ENCODE measurements around the gene RBM38.

The RBM38 gene

DNA sequence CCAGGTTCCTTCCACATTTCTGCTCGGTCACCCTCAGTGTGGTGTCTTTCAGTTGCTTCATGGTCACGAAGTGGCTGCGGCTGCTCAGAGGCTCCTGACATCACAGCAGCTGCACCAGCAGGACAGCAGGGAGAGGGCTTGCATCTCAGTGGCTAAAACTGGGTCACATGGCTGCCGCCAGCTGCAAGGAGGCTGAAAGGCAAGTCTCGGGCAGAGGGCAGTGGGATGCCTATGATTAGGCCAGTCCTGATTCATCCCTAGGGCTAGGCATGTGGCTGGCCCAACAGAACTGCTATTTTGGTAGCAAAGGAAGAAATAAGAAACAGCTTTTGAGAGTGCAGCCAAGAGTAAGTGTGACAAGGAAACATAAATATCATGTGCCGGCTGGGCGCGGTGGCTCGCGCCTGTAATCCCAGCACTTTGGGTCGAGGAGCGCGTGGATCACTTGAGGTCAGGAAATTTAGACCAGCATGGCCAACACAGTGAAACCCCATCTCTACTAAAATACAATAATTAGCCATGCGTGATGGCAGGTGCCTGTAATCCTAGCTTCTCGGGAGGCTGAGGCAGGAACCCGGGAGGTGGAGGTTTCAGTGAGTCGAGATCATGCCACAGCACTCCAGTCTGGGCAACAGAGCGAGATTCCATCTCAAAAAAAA is 46.6 kb downstream of the RBM38 start:
- TF ChIP-seq, protein P1, sequence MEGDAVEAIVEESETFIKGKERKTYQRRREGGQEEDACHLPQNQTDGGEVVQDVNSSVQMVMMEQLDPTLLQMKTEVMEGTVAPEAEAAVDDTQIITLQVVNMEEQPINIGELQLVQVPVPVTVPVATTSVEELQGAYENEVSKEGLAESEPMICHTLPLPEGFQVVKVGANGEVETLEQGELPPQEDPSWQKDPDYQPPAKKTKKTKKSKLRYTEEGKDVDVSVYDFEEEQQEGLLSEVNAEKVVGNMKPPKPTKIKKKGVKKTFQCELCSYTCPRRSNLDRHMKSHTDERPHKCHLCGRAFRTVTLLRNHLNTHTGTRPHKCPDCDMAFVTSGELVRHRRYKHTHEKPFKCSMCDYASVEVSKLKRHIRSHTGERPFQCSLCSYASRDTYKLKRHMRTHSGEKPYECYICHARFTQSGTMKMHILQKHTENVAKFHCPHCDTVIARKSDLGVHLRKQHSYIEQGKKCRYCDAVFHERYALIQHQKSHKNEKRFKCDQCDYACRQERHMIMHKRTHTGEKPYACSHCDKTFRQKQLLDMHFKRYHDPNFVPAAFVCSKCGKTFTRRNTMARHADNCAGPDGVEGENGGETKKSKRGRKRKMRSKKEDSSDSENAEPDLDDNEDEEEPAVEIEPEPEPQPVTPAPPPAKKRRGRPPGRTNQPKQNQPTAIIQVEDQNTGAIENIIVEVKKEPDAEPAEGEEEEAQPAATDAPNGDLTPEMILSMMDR (IDR thresholded peaks at IDR 0.05; ENCODE audit: low read depth, low read length), result no peak
- no peak for DNase-seq (ENCODE audit: low read depth in 2 of 2)
- no peak overlapping the region for H3K4me3 ChIP-seq (replicated peaks in 1 of 2; ENCODE audit: low read depth in 2 of 2, low read length in 2 of 2)

DNA sequence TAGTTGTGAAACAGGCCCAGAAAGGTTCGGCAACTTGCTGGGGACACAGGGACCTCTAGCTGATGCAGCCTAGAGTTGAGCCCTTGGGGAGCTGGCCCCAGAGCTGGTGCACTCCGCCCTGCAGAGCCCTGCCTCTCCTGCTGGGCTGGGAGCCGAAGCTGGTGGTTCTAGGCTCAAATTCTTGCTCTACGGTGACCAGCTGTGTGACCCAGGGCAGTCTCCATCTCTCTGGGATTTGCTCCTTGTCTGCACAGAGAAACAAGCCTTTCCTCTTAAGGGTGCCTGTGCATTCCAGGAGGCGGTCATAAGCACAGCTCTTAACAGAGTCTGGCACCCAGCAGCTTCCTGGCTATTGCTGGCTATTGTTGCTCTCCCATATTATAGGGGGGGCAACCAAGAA is 47.4 kb downstream of the RBM38 start:
- TF ChIP-seq, protein P1 (IDR thresholded peaks at IDR 0.05; ENCODE audit: low read depth, low read length), result no peak
- H3K4me3 ChIP-seq (replicated peaks in 1 of 2; ENCODE audit: low read depth in 2 of 2, low read length in 2 of 2), result no peak overlapping the region
- no peak for DNase-seq (ENCODE audit: low read depth in 2 of 2)

DNA sequence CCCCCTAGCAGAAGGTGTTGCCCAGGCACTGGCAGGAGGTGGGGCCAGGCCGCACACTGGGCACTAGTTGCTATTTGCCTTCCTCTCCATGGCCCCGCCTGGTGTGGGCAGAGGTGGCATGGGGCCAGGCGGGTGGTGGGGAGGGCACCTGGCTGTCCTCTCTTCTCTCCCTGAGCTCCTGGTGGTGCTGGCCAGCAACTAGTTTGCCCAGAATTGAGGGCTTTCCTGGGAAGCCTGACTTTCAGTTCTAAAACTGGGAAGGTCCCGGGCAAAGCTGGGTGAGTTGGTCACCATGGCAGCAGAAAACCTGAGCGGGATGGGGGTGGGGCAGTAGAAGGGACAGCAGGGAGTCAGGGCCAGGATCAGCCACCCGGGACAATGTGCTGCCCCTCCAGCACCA is 48.2 kb downstream of the RBM38 start:
- no peak for DNase-seq (ENCODE audit: low read depth in 2 of 2)
- TF ChIP-seq, protein P1 (IDR thresholded peaks at IDR 0.05; ENCODE audit: low read depth, low read length), result no peak
- H3K4me3 ChIP-seq (replicated peaks in 1 of 2; ENCODE audit: low read depth in 2 of 2, low read length in 2 of 2), result no peak overlapping the region

DNA sequence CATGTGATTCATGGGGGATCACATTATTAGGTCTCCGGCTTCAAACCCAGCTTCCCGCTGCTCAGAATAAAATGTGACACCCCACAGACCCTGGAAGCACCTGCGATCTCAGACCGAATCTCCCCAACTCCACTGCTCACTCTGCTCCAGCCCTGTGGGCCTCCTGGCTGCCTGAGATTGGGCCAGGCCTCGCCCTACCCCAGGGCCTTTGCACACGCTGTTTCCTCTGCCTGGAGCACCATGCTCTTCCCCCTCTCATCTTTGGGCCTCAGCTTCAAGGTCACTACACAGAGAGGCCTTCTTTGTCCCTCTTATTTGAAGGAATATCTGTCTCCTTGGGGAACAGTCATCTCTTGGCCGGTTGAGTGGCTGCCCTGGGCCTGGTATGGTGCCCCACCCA is 48.8 kb downstream of the RBM38 start:
- no peak overlapping the region for H3K4me3 ChIP-seq (replicated peaks in 1 of 2; ENCODE audit: low read depth in 2 of 2, low read length in 2 of 2)
- TF ChIP-seq, protein P1 (IDR thresholded peaks at IDR 0.05; ENCODE audit: low read depth, low read length), result no peak
- DNase-seq (ENCODE audit: low read depth in 2 of 2), result no peak

DNA sequence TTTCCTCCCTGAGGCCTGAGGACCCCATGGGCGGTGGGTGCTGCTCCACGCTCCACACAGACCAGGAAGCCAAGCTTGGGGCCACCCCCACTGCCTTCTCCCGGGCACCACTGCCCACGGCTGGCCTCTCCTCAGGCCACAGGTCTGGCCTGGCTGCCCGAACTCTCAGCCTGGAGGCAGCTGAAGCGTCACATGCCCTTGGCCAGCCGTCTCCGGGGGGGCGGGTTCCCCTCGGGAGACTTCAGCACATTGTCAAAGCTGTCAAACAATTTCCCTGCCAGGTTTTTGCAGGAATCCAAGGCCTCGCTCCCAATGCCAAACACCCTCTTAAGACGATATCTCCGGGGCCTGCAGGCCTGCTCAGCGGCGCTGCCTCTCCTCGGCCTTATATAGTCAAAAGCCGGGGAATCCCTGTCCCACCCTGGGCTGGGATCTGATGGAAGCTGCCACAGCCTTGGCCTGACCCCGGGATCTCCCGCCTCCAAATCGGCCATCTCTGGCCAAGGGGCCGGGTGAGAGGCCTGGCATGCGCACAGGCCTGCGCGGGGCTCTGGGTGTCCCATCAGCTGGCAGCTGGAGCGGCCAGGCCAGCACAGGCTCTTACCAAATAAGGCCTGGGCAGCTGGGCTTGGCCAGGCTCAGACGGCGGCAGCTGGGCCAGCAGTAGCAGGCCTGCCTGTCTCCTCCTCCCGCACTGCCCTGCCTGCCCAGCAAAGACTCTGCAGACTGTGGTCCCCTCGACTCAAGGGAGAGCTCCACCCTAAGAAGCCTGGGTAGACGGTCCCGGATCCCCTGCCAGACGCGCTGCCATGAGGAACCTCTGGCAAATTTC is 49.7 kb downstream of the RBM38 start:
- DNase-seq (ENCODE audit: low read depth in 2 of 2), result peak; percentile 28 to 89
- no peak overlapping the region for H3K4me3 ChIP-seq (replicated peaks in 1 of 2; ENCODE audit: low read depth in 2 of 2, low read length in 2 of 2)
- TF ChIP-seq, protein P1 (IDR thresholded peaks at IDR 0.05; ENCODE audit: low read depth, low read length), result no peak

DNA sequence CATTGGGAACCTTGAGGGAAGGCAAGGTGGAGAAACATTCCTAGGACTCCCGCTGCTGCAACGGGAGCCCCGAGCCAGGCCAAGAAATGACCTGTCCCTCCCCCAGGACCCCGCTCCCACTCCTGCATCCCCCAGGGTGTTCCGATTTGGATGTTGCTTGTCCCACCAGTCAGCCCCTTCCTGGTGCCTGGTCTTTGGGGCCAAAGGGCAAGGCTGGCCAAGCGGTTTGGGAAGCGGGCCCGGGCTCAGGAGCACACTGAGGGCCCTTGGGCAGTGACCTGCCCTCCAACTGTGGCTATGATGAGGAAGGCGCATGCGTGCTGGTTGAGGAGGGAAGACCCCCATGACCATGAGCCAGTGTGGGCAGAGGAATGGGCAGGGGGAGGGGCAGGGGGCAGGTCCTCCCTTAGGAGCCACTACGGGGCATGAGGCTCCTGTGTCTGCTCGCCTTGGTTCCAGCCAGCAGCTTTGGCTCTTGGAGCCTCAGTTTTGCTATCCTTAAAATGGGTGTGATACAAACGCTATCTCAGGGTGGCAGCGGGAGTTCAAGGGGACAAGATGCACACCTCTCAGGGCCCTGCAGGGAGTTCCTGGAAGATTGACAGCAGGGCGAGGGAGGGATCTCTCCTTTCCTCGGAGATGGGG is 50.4 kb downstream of the RBM38 start:
- DNase-seq (ENCODE audit: low read depth in 2 of 2), result no peak

More for the DNA sequence above, 50.4 kb downstream of the RBM38 start:
- TF ChIP-seq, protein P1 (IDR thresholded peaks at IDR 0.05; ENCODE audit: low read depth, low read length), result no peak
- H3K4me3 ChIP-seq (replicated peaks in 1 of 2; ENCODE audit: low read depth in 2 of 2, low read length in 2 of 2), result no peak overlapping the region

Measured in cardiac fibroblast (primary cell).